ENCODE data around the gene BMI1.

- no peak for TF ChIP-seq CTCF (IDR thresholded peaks at IDR 0.05)
- no peak for TF ChIP-seq POLR2AphosphoS5 (IDR thresholded peaks at IDR 0.05)
Observed at GRCh38 chr10:22379059-22379458, 58.2 kb downstream of the BMI1 start.
